ENCODE data around the gene UBXN10.

Gene UBXN10

DNA sequence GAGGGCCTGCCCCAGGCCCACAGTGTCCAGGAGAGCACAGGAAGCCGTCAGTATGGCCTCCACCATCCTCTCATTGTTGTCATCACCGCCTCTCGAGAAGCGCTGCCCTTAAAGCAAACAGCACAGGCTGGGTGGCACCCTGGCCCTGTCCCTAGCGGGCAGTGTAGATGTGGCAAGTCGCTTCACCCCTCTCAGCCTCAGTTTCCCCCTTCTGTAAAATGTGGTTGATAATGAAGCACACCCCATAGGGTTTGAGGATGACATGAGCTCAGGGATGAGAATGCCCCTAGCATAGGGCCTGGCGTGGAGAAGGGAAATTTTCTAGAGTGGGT is 33.3 kb upstream of the UBXN10 start:
- no peak for DNase-seq

DNA sequence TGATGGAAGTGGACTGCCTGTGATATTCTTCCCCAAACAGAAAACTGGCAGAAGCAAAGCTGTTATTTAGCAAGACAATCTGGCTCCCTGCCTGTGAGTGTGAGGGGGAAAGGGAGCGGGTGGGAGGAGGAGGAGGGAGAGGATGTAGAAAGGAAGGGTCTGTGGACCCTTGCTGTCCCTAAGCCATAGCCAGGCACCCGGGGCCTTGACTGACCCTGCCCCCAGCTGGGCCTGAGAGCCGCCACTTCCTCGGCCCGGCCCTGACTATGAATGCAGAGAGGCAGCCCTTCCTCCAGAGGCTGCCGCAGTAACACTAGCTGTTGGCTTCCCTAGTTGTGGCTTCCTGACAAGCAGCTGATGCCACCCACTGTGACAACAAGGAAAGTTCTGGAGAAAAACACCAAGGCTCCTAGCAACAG is 32.9 kb upstream of the UBXN10 start:
- peak; percentile 42 for DNase-seq

DNA sequence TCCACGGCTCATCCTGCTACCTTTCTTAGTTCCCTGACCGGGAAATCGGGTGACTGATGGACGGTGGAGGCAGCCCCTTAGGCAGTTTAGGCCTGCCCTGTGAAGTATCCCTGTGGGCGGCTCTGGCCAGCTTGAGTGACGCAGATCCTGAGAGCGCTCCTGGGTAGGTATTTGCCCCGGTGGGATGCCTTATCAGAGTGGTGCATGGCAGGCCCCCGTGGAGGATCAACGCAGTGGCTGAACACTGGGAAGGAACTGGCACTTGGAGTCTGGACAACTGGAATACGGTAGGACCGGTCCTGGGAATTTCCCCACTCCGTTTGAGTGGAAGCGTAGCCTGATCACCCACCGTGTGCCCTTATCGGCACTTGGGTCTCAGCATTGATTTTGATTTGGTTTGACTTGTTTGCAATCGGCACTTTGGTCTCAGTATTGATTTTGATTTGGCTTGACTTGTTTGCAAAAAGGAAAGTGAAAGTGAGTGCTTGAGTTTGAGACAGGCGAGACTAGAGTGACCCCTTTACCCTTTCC is 31.5 kb upstream of the UBXN10 start:
- no peak for DNase-seq

DNA sequence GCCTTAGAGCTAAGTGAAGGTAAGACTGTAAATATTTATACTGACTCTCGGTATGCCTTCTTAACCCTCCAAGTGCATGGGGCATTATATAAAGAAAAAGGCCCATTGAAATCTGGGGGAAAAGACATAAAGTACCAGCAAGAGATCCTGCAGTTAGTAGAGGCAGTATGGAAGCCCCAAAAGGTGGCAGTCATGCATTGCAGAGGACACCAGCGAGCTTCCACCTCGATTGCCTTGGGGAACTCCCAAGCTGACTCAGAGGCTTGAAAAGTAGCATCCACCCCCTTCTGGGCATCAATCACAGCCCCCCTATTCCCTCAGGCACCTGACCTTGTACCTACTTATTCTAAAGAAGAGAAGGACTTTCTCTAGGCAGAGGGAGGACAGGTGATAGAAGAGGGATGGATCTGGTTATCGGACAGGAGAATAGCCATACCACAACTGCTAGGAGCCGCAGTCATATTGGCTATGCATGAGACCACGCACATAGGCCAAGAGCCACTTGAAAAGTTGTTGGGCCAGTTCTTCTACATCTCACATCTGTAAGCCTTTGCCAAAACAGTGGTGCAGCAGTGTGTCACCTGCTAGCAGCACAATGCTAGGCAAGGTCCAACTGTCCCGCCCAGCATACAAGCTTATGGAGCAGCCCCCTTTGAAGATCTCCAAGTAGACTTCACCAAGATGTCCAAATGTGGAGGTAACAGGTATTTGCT is 27.4 kb upstream of the UBXN10 start:
- DNase-seq = no peak

DNA sequence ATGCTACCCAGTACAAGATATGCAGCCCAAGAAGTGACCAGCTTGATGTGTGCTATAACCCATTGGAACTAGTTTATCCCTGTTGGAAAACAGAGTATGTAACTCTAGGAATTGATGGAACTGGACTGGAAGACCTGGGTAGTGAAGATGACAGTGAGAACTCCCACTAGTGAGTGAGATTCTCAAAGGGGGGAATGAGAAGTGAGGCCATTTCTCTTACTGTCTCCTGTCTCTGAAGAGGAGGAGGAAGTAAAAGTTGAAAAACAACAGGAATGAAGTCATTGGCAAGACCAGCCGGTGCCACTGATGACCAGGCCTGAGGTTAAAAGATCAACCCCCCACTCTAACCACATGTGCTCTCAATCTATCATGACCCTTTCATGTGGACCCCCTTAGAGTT is 25.9 kb upstream of the UBXN10 start:
- DNase-seq = no peak

DNA sequence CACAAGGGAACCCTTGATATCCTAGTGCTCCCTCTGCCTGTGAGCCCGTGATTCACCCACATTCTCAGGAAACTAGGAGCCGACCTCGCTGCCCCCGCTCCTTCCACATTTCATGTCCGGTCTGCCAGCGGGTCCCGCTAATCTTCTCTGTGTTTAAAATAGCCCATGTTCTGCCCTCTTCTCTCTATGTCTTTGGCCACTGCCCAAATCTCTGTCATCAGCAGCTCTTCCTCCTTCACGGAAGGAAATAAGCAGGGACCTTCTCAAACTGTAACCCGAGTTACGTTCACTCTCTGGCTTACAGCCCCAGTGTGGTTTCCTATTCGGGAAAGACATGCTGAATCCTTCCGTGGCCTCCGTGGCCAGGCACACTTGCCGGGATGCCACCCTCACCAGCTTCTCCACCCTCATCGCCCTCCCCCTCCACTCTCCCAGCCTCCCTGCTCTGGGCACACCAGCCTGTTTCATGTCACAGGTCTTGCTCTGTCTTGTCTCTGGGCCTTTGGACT is 21.1 kb upstream of the UBXN10 start:
- no peak for DNase-seq

DNA sequence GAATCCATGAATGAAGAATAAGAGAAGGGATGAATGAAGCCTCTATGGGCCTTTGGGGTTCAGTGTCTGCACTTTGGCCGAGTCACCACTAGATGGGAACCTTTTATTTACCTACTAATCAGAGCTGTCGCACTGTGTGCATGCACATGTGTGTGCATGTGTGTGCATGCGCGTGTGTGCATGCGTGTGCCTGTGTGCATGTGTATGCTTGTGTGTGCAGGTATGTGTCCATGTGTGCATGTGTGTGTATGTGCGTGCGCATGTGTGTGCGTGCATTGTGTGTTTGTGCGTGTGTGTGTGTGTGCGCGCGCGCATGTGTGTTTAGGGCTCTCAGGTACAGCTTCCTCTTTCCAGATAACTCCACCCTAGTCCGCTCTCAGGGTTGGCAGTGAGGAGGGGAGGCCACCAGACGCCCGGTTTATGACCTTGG is 20.4 kb upstream of the UBXN10 start:
- DNase-seq = no peak

DNA sequence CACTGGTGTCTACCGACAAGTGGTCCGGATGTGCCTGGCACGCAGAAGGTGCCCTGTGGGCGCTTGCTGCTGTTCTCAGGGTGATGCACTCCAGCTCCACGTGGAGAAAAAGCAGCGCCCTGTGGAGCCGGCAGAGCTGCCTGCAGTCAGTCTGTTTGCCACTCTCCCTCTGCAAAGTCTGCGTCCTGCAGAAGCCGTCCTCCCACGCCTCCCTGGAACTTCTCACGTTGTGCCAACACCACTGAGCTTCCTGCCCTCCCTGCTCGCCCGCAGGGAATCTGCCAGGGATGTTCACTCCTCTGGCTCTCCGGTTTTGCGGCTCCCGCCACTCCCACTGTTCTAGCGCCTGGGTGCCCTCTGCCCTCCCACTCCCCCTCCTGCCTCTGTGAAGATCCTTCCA is 19.8 kb upstream of the UBXN10 start:
- no peak for DNase-seq

DNA sequence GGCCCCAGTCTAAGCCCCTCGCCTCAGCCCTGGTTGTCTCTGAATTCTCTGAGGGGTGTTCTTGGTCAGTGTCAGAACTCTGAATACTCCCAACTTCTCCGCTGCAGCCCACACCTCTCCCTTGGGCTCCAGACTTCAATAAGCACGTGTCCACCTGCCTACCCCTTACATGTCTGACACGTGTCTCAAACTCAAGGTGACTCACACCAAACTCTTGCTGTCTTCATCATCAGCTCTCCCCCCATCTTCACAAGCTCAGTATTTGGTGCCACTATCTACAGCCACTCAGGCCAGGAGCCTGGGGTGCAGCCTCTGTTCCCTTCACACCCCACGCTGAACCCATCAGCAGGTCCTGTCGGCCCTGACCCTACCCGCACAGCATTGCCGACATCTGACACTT is 18.8 kb upstream of the UBXN10 start:
- no peak for DNase-seq

DNA sequence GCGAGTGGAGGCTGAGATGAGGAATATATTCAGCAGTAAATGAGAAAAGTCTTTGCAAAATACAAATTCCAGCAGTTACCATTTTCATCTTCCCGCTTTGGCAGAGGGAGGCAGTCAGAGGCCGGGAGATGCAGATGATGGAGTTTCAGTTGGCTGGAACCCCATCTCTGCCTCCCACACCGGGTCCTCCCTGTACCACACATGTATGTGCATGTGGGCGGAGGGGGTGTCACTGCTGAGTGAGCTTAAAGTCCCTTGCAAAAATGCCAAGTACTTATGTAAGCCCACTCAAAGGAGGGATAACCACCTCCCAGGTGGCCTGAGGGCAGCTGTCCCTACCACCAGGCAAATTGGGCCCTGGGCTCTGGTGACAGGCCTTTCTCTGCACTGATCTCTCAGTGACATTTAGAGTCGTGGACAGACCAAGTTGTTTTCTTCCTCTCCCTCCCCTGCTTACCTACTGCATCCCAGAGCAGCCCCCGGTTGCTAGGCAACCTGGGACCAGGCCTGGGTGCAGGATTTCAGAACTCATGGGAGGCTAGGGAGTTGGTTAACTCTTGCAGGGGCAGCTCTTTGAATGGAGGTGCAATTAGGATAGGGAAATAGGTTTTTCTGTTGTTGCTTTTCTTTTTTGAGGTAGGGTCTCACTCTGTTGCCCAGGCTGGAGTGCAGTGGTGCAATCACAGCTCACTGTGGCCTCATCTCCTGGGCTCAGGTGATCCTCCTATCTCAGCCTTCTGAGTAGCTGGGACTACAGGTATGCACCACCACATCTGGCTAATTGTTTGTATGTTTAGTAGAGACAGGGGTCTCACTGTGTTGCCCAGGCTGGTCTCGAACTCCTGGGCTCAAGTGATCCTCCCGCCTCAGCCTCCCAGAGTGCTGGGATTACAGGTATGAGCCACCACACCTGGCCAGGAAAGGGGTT is 17.1 kb upstream of the UBXN10 start:
- no peak for DNase-seq

DNA sequence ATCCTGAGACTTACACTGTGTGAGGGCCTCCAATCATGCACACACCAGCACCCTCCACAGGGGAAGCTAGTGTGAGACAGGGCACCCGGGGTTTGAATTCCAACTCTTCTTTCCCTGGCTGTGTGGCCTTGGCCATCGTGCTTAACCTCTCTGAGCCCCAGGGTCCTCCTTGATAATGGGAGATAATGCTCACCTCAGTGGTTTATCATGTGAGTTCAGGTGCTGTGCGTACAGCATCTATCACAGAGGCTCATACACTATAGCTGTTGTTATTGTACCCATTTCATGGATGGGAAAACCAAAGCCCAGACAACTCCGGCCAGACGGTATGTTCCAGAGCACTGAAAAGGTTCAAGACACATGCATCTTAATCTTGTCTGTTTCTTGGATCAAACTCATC is 16.0 kb upstream of the UBXN10 start:
- DNase-seq = no peak

DNA sequence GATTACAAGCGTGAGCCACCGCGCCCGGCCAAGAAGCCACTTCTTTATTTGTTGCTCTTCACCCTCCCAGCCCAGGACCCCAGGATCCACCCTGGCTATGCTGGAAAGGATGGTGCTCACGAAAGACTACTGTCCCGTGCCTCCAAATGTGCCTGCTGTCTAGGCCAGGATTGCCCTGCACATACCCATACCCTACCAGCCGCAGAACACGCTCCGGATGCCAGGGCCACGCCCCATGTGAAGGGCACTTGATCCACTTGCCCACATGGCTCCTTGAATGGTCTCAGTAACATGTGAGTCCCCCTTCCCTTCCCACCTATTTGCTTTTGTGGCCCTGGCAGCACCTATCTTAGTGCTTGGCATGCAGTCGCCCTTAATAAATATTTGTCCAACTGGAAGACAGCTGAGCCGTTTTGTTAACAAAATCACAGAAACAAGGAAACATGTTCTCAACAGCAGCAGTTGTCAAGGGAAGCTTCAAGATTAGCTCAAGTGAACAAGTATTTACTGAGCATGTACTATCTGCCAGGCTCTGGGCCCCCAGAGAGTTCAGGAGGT is 13.8 kb upstream of the UBXN10 start:
- no peak for DNase-seq

DNA sequence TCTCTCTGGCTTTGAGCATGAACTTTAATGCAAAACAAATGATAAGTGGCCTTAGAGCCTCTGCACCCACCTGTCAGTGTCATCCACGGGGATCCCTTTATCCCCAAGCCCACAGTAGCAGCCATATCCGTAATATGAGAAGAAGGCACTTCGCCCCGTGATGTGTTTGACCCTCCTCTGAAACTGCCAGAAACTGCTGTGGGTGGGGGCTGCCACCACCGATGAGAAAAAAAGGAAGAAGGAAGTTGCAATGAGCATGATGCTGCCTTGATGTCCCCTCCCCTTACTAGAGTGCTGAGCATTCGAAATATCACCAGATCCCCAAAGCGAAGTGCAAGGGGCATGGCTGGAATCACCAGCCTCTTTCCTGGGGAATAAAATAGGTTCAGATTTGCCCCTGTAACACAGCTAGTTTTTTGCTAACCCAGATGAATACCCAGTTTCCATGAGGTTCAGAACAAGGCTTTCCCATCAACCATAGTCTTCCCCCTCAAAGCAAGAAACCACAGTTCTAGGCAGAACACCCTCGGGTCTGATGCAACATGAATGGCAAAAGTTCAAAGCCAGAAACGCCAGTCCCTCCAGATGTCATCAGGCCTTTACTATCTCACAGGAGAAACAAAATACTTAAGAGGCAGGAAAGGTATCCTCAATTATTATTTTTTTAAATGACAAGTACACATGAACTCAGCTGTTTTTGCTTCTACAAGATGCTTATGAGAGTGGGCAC is 10.8 kb upstream of the UBXN10 start:
- no peak for DNase-seq

DNA sequence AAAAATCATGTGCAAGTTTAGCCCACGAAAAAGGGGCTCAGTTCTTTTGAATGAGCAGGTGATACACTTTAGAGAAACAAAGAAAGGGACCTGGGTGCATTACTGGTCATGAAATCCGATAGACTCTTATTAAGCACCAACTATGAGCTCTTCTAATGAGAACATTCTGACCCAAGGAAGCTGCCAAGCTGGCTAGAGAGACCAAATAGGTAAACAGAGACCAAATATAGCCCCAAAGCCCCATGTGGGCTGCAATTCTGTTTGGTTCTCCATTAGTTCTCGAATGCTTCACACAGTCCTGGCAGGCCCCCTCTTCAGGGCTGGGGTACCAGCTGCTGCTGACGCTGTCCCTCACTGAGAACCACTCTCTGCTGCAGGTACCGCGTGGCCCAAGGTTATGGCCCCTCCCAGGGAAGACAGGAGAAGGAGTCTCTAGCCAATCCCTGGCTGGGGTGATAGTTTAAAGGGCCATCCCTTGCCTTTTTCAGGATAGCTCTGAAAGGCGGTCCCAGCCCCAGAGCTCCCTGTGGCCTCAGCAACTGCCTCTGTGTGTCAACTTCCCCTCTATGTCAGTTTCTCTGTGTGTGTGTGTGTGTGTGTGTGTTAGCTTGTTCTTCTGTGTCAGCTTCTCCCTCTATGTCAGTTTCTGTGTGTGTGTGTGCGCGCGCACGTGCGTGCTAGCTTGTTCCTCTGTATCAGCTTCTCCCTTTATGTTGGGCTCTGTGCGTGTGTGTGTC is 7.1 kb upstream of the UBXN10 start:
- no peak for DNase-seq

DNA sequence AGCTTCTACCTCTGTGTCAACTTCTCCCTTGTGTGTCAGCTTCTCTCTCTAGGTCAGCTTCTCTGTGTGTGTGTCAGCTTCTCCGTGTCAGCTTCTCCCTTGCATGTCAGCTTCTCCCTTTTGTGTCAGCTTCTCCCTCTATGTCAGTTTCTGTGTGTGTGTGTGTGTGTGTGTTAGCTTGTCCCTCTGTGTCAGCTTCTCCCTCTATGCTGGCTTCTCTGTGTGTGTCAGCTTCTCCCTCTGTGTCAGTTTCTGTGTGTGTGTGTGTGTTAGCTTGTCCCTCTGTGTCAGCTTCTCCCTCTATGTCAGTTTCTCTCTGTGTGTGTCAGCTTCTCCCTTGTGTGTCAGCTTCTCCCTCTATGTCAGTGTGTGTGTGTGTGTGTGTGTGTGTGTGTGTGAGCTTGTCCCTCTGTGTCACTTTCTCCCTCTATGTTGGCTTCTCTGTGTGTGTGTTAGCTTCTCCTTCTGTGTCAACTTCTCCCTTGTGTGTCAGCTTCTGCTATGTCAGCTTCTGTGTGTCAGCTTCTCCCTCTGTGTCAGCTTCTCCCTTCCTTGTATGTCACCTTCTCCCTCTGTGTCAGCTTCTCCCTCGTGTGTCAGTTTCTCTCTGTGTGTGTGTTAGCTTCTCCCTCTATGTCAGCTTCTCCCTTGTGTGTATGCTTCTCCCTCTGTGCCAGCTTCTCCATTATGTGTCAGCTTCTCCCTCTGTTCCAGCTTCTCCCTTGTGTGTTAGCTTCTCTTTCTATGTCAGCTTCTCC is 6.3 kb upstream of the UBXN10 start:
- DNase-seq = no peak

DNA sequence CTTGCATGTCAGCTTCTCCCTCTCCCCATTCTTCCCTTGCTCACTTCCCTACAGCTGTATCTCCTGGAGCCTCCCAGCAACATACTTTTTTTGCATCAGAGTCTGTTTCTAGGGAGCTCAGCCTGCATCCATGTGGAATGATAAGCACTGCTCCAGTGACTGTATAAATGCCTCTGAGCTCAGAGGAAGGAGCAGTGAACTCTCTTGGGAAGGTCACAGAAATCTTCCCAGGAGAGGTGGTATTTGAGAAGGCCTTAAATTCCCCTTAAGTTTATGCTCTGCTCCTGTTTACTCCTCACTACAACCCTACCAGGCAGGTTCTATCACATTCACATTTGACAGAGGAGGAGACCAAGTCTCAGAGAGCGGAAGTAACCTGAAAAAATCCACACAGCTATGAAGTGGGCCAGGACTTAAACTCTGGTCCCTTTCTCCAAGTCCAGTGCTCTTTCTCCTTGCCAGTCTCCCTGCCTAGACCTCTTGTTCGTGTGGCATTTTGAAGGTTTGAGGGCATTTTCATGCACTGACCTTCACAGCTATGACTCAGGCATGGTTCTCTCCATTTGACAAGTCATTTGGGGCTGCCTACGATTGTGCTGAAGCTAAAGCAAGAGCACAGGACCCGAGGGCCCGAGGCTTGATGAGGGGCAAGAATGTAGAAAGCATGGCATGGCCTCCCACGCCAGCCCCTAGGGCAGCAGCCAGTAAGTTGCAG is 5.6 kb upstream of the UBXN10 start:
- no peak for DNase-seq

DNA sequence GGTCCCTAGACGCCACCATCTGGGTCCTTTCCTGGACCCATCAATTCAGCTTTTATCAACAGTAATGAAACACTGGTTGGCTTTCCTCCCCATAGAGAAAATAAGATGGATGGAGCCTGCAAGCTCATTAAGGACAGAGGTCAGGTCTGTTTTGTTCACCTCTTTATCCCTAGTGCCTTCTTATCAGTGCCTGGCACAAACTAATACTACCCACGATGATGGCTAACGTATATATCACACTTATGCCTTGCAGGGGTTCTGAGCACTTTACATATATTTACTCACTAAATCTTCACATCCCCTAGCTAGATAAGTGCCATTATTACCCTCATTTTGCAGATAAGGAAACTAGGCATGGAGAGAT is 5.1 kb upstream of the UBXN10 start:
- DNase-seq = no peak

DNA sequence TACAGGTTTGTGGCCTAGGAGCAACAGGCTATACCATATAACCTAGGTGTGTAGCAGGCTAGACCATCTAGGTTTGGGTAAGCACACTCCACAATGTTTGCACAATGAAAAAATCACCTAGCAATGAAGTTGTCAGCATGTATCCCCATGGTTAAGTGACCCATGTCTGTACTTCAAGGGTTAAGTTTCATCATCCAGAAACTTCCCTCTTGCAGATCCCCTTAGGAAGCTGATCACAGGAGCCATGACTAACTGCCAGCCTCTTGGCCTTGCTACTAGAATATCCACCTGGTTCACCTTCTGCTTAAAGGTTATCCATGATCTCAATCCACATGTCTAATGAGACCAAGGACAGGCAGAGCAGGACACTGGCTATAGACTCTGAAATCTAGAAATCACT is 3.5 kb upstream of the UBXN10 start:
- no peak for DNase-seq

DNA sequence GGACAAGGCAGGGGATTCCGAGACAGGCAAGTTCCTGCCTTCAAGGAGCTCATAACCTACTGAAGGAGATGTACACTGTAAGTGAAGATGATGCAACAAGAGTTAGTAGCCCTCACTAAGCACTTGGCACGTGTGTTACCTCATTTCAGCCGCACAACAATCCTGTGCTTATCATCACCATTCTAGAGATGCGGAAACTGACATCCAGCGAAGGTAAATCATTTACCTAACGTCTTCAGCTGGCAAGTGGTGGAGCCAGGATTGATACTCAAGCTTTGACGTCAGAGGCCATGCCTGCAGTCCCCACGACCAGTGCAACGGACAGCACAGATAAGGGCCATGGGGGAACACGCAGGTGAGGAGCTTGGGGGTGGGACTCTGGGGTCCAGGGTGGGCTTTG is 2.9 kb upstream of the UBXN10 start:
- no peak for DNase-seq

DNA sequence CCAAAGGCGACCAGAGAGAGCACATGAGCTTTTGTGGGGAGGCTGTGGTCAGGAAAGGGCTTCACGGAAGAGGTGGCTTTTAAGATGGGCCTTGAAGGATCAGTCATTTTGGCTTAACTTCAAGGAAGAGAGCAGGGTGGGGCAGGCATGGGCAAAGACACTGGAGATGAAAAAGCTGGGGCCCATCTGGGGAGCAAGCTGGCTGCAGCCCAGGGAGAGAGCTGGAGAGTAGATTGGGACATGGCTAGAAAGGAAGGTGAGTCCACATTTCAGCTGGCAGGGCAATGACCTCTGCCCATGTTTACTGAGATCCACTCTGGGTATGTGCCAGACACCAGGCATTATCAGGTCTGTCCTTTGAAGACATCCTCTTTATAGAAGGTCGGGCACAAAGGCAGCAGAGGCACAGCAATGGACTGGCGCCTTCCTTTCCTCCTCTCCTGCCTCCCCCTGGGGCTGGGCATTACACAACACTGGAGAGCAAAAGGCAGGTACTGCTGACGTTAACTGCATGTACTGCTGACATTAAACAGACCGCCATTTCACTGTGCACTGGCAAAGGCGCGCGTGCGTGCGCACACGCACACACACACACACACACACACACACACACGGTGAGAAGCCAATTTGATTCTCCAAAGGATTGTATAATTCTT is 2.2 kb upstream of the UBXN10 start:
- DNase-seq = no peak

Measured in left hindlimb (tissue), 1 donor.